GM21515 (cell line): Measurements from ENCODE around the gene CYP20A1.
"Not testable (repeated sequence)": the region's sequence is repeated elsewhere in the genome, so short reads cannot be mapped to it uniquely, and the experiment has no call there.

Source experiments
- ATAC-seq: cut with Tn5 transposase; IDR thresholded peaks from one replicate; pipeline ENCODE4 v1.9.1; 2021; ENCODE audit not compliant: unreplicated experiment

Gene CYP20A1, protein sequence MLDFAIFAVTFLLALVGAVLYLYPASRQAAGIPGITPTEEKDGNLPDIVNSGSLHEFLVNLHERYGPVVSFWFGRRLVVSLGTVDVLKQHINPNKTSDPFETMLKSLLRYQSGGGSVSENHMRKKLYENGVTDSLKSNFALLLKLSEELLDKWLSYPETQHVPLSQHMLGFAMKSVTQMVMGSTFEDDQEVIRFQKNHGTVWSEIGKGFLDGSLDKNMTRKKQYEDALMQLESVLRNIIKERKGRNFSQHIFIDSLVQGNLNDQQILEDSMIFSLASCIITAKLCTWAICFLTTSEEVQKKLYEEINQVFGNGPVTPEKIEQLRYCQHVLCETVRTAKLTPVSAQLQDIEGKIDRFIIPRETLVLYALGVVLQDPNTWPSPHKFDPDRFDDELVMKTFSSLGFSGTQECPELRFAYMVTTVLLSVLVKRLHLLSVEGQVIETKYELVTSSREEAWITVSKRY

GRCh38 chr2:203238704-203239526 lies at the start of gene CYP20A1:
Gene CYP20A1, plus strand, starts transcription at chr2:203239018. Its CDS starts 45 bp downstream, at chr2:203239063.
- ATAC-seq = peak; percentile 89

- not testable (repeated sequence) for ATAC-seq
Measured at GRCh38 chr2:203190547-203190946, 48.3 kb upstream of the CYP20A1 start.

DNA sequence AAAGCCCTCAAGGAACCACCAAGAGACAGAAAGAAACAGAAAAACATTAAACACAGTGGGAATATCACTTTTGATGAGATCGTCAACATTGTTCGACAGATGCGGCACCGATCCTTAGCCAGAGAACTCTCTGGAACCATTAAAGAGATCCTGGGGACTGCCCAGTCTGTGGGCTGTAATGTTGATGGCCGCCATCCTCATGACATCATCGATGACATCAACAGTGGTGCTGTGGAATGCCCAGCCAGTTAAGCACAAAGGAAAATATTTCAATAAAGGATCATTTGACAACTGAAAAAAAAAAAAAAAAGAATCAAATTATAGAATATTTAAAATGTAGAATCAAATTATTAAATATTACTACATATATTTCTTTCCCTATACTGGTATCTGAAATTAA lies 47.8 kb upstream of the CYP20A1 start:
- not testable (repeated sequence) for ATAC-seq

- ATAC-seq = no peak
Measured at GRCh38 chr2:203191961-203192360, 46.9 kb upstream of the CYP20A1 start.

DNA sequence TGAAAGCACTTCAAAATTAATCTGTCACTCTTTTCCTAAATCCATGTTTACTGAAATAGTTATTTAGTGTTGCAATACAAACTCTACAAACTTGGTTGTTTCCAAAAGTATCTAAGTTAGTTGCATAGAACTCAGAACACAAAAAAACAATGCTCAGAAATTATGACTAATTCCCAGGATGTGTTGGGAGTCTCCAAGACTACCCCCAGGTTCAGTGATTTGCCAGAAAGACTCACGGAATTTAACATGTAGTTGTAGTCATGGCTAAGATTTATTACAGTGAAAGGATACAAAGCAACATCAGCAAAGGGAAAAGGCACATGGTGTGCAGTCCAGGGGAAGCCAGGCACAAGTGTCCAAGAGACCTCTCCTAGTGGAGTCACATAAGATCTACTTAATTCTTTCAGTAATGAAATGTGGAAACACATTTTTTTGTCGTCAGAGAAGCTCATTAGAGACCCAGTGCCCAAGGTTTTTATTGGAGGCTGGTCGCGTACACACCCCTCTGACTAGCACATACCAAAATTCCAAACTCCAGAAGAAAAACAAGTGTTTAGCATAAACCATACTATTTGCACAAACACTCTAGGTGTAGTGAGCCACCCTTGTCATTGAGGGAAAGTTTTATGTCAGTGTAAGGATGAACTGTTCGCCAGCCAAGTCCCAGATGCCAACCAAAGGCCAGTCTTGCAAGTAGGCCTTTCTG lies 43.3 kb upstream of the CYP20A1 start:
- ATAC-seq = no peak

GRCh38 chr2:203200866-203201265 lies 38.0 kb upstream of the CYP20A1 start:
- ATAC-seq = no peak

- ATAC-seq = no peak
Measured at GRCh38 chr2:203201426-203201825, 37.4 kb upstream of the CYP20A1 start.

DNA sequence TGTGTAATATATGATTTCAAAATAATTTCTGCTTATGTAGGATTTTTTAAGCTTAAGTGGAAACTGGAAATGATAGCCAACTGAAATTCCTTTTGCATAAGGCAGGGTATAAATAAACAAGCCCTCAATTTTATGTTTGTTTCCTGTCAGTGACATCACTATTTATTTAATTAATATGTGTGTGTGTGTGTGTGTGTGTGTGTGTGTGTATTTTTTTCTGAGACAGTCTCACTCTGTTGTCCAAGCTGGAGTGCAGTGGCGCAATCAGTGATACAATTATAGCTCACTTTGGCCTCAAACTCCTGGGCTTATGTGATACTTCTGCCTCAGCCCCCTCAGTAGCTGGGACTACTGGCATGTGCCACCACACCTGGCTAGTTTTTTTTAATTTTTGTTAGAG lies 29.3 kb upstream of the CYP20A1 start:
- no peak for ATAC-seq

GRCh38 chr2:203225423-203226039 lies 13.3 kb upstream of the CYP20A1 start:
- ATAC-seq = peak; percentile 74

GRCh38 chr2:203229674-203230073 lies 9.1 kb upstream of the CYP20A1 start:
- ATAC-seq = not testable (repeated sequence)

- no peak for ATAC-seq
Measured at GRCh38 chr2:203237346-203238238, 1.2 kb upstream of the CYP20A1 start.

DNA sequence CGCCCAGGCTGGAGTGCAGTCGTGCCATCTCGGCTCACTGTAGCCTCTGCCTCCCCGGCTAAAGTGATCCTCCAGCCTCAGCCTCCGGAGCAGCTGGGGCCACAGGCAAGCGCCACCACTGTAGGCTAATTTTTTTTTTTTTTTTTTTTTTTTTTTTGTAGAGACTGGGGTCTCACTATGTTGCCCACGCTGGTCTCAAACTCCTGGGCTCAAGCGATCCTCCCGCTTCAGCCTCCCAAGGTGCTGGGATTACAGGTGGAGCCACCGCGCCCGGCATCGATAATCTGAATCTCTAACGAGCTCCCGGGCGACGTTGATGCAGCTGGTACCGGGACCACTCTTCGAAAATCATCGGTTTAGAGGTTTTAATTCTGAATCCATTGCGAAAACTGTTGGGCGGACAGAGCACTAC lies 520 bp upstream of the CYP20A1 start:
- no peak for ATAC-seq

GRCh38 chr2:203240491-203240890 lies 1.7 kb downstream of the CYP20A1 start:
- no peak for ATAC-seq

GRCh38 chr2:203242518-203242917 lies 3.7 kb downstream of the CYP20A1 start:
- ATAC-seq = no peak

GRCh38 chr2:203246646-203247045 lies 7.8 kb downstream of the CYP20A1 start:
- no peak for ATAC-seq

DNA sequence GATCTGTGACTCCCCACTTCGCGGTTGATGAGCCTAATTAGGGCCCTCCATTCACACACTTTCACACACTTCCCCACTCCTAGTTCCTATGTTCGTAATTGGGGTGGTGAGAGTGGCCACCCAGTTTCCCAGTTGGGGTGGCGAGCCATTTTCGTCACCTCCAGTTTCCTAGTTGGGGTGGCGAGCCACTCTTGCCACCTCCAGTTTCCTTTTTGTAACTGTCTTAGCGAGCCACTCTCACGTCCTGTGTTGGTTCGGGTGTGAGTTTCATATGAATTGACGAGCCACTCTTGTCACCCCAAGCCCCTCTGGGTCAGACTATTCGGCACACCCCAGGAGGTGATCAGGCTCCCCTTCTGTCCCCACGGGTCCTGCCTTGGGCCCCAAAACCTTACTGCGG lies 14.0 kb downstream of the CYP20A1 start:
- no peak for ATAC-seq

GRCh38 chr2:203253422-203254095 lies 14.7 kb downstream of the CYP20A1 start:
- ATAC-seq = not testable (repeated sequence)

DNA sequence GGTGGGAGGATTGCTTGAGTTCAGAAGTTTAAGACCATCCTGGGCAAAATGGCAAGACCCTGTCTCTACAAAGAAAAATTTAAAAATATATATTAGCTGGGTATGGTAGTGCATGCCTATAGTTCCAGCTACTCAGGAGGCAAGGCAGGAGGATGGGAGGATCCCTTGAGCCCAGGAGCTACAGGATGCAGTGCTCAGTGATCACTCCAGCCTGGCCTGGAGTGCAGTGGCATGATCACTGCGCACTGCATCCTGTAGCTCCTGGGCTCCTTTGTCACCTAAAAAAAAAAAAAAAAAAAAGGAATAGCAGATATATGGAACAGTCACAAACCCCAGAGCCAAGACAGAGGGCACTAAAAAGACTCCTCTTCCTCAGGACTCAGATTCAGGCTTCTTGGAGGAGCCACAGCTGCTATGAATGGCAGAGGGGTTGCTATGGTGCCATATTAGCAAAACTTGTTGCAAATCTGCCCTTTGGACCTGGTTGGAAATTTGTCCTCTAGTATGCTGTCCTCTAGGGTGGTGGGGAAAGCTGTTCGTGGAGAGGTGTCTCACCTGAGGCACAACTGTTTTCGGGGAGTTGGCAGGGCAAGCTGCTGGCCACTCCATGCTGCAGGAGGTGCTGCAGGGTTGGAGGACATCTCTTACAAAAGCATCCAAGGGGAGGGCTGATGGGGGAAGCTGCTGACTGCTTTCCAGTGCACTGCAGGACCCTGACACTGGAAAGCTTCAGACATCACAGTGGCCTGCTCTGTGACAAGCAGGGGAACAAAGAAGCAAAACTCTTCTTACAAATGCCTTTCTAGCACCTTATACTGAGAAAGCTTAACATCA lies 22.7 kb downstream of the CYP20A1 start:
- no peak for ATAC-seq
